ENCODE measurements around the gene CTNNA3. TPM values are rescaled to one million over a fixed set of nuclear protein-coding genes. Genes with fewer than 3 reads are reported as not detected.
"Not testable (repeated sequence)": the region's sequence is repeated elsewhere in the genome, so short reads cannot be mapped to it uniquely, and the experiment has no call there.

Gene CTNNA3
- total RNA-seq, 1 donor from 2014 or later: 0.13 TPM

GRCh38 chr10:67603701-67604100 is 92.3 kb downstream of the CTNNA3 start:
- DNase-seq (ENCODE audit: low read depth in 2 of 2): no peak

DNA sequence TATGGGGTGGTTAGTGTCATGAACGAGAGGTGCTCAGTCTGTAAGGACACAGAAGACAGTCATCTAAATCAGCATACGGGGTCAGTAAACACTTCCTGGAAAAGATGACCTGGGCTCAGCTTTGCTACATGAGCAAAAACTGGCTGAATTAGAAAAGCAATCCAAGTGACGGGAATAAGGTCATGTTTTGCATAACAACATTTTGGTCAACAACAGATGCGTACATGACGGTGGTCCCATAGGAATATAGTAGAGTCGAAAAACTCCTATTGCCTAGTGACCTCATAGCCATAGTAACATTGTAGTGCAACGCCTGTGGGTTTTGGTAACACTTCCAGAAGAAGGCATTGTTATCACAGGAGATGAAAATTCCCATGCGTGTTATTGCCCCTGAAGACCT is 92.9 kb downstream of the CTNNA3 start:
- peak; percentile 79 to 92 for DNase-seq (ENCODE audit: low read depth in 2 of 2)

- peak; percentile 87 to 92 for DNase-seq (ENCODE audit: low read depth in 2 of 2)
Measured at GRCh38 chr10:67602268-67602950, 93.6 kb downstream of the CTNNA3 start.

GRCh38 chr10:67599597-67599996 is 96.4 kb downstream of the CTNNA3 start:
- DNase-seq (ENCODE audit: low read depth in 2 of 2): no peak

GRCh38 chr10:67596641-67597040 is 99.4 kb downstream of the CTNNA3 start:
- no peak for DNase-seq (ENCODE audit: low read depth in 2 of 2)

GRCh38 chr10:67587771-67588170 is 108.2 kb downstream of the CTNNA3 start:
- no peak for DNase-seq (ENCODE audit: low read depth in 2 of 2)

DNA sequence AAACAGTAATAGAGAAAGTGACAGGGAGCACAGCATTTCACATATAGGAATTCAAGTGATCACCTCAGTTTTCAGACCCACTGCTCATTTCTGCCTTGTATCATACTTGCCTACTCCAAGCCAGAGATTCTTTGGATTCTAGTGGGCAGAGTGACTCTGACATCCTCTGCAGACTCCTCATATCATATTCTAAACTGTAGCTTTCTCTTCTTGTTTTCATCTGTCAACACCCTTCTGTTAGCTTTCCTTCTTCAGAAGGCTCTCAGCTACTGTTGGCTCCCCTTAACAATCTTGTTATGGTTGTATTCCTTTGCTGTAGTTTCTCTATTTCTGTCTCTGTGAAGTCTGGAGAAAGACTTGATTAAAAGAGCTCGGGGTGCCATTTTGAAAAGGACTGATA is 120.5 kb downstream of the CTNNA3 start:
- no peak for DNase-seq (ENCODE audit: low read depth in 2 of 2)

DNA sequence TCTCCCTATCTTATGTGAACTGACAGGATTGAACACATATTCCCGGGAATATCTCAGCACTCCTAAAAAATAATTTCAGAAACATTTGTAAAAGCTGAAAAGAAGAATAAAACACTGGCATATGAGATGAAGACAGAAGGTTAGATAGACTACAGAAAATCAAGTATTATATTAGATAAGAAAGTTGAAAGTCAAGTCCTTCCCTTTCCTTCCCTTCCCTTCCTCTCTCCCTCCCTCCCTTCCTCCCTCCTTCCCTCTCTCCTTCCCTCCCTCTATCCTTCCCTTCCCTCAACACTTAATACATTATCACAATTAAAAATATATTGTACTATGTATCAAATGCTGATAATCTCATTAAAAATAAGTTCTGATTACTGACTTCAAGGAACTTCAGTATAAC is 122.5 kb downstream of the CTNNA3 start:
- DNase-seq (ENCODE audit: low read depth in 2 of 2): no peak

GRCh38 chr10:67571503-67571902 is 124.5 kb downstream of the CTNNA3 start:
- no peak for DNase-seq (ENCODE audit: low read depth in 2 of 2)

DNA sequence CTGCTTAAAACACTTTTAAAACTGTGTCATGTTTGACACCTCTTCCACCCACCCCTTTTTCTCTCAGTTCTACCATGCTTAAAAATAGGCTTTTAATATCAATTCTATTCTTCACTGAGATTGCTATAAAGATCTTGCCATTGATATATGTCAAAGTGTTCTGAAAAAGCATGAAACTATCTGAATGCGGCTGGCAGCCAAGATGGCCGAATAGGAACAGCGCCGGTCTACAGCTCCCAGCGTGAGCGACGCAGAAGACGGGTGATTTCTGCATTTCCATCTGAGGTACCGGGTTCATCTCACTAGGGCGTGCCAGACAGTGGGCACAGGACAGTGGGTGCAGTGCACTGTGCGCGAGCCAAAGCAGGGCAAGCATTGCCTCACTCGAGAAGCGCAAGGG is 137.7 kb downstream of the CTNNA3 start:
- DNase-seq (ENCODE audit: low read depth in 2 of 2): not testable (repeated sequence)

- DNase-seq (ENCODE audit: low read depth in 2 of 2): no peak
Measured at GRCh38 chr10:67553254-67553653, 142.7 kb downstream of the CTNNA3 start.

GRCh38 chr10:67550838-67551402 is 145.1 kb downstream of the CTNNA3 start:
- no peak for DNase-seq (ENCODE audit: low read depth in 2 of 2)

GRCh38 chr10:67550046-67550445 is 145.9 kb downstream of the CTNNA3 start:
- DNase-seq (ENCODE audit: low read depth in 2 of 2): no peak

DNA sequence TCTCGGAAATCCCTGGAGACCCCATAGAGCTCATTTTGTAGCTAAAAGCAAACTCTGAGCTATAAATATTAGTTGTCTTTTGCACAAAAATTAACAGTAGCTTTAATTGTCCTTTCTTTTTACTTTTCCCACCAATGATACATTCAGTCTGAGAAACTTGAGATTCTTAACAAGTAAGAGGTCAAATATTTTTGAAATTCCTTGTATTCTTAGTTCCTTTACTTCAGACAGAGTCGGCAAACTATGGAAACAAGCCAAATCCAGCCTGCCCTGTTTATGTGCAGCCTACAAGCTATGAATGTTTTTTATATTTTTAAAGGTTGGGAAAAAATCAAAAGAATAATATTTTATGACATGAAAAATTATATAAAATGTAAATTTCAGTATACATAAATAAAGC is 146.6 kb downstream of the CTNNA3 start:
- DNase-seq (ENCODE audit: low read depth in 2 of 2): no peak

DNA sequence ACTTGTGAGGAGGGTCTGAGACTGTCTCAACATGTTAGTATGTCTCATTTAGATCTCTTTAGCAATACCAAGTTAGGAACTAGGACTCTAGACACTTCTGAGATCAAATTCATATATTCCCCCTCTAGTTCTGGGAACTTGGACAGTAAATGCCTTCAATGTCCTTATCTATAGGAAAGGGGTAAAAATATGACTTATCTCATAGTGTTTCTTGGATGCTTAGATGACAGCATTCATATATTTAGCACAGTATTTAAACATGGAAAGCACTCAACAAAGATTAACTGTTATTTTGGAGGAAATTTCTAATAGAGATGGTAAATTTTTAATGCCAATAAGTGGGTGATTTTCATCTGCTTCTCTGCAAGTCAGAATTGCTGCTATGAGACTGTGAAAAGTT is 154.6 kb downstream of the CTNNA3 start:
- no peak for DNase-seq (ENCODE audit: low read depth in 2 of 2)

GRCh38 chr10:67539312-67539711 is 156.7 kb downstream of the CTNNA3 start:
- no peak for DNase-seq (ENCODE audit: low read depth in 2 of 2)

DNA sequence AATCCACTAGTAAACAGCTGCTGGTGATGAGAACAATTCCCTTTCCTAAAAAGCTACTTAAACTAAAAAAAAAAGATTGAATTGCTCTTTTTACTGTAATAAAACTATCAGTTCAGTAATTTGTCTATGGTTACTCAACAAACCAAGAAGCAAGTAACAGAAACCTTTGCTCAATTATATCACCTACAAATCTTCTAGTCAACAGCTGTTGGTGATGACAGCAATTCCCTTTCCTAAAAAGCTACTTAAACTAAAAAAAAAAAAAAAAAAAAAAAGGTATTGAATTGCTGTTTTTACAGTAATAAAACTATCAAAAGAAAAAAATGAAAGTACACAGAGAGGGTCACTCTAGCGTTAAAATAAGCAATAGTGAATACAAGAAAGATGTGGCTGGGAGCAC is 158.1 kb downstream of the CTNNA3 start:
- no peak for DNase-seq (ENCODE audit: low read depth in 2 of 2)

DNA sequence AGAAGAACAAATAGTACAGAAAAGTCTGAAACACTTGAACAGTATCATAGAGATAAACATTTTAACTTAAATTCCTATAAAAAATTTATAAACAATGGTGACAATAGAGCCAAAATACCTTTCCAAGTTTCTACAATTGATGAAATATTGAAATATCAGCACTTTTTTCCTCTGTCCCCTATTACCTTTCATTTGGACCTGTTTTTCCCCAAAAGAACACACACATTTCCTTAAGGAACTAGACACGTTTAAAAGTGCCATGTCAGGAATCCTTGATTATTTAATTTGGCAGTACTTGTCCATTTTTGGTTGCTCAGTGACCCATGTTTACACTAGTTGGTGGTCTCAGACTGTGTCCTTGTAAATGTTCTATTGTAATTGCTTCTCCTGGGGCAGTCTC is 162.6 kb downstream of the CTNNA3 start:
- no peak for DNase-seq (ENCODE audit: low read depth in 2 of 2)

DNA sequence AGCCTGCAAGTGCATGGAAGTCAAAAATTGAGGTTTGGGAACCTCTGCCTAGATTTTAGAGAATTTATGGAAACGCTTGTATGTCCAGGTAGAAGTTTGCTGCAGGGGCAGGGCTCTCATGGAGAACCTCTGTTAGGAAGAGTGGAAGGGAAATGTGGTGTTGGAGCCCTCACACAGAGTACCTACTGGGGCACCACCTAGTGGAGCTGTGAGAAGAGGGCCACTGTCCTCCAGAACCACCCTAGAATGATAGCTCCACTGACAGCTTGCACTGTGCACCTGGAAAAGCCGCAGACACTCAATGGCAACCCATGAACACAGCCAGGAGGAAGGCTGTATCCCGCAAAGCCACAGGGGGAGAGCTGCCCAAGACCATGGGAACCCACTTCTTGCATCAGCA is 165.0 kb downstream of the CTNNA3 start:
- DNase-seq (ENCODE audit: low read depth in 2 of 2): not testable (repeated sequence)

GRCh38 chr10:67527351-67527750 is 168.6 kb downstream of the CTNNA3 start:
- no peak for DNase-seq (ENCODE audit: low read depth in 2 of 2)

DNA sequence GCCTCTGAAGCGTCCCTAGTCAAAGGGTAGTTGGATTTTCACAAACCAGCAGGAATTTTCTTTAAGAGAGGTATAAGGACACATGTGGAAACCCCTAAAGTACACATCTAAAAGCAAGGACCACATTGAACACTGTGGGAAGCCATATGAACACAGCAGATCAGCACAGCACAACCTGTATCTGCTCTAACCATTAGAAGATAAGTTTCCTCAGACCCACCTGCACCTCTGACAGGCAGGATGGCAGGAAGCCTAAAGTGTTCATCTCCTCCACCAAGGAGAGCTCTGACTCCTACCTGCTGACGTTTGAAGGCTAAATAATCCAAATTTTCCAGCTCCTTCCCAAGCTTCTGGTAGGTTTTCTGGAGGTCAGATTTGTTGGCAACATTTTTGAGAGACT is 174.4 kb downstream of the CTNNA3 start:
- DNase-seq (ENCODE audit: low read depth in 2 of 2): no peak

DNA sequence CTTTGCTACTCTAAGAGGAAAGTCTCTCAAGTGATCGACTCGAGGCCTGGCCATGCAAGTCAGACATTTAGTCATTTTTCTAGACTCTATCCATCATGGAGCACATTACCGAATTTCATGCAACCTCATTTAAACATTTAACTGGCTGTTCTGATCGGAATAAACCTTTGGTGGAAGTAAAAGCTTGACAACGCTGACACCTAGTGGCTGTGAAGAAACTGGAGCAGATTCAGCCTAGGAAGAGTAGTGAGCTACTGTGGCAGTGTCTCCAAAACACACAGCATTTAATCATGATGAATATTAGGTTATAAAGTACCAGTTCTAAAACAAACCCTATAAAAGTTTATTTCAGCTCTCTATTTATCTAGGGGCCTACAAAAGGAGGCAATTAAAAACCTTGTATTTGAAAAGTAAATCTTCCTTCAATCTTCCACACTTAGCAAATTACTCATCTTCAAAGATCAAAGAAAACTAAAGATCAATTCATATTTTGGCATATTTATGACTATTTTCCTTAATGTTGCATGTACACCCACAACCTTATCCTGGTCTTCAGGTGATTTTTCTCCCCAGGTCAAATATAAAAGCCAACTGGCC is 175.0 kb downstream of the CTNNA3 start:
- DNase-seq (ENCODE audit: low read depth in 2 of 2): peak; percentile 49 to 61

- DNase-seq (ENCODE audit: low read depth in 2 of 2): peak in 1 of 2 donors; percentile 0
Measured at GRCh38 chr10:67519434-67519833, 176.6 kb downstream of the CTNNA3 start.

Measured in dermis microvascular lymphatic vessel endothelial cell (primary cell).